HG03025 (cell line): ENCODE measurements around the gene OR5K4.
"Not testable (repeated sequence)": the region's sequence is repeated elsewhere in the genome, so short reads cannot be mapped to it uniquely, and the experiment has no call there.

Experiments used
- ATAC-seq: cut with Tn5 transposase; IDR thresholded peaks from one replicate; pipeline ENCODE4 v1.9.1; 2021; ENCODE audit warnings: mild to moderate bottlenecking, moderate library complexity; ENCODE audit not compliant: unreplicated experiment, low FRiP score

Gene OR5K4

DNA sequence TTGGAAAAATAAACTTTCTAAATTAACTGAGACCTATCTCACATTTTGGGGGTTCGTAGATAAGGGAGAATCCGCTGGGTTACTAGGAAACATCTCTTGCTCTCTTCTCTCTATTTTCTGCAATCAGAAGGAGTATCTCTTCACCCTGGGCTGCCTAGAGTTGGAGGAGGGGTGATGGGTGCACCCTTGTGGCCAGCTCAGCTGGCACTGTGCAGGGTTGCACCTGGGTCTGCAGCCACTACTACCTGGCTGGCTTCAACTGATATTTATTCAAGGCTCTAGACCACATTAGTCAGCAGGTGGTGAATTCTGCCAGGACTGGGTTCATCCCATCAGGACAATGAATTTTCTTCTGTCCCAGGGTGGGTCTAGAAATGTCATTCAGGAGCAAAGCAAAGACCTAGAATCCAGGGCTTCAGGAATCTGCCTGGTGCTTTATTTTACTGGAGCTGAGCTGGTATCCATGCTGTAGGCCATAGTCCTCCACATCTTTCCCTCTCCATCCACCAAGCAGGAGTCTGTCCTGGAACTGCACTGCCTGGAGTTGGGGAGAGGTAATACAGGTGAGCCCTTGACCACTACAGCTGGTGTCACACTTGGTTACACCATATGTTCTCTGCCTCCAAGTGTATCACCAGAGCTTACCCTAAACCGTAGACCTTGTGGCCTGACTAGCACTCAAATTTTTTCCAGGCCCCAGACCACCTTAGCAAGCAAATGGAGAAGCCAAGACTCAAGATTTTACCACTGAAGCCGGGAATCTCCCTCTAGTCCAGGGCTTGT lies 14.0 kb downstream of the OR5K4 start:
- ATAC-seq = no peak

DNA sequence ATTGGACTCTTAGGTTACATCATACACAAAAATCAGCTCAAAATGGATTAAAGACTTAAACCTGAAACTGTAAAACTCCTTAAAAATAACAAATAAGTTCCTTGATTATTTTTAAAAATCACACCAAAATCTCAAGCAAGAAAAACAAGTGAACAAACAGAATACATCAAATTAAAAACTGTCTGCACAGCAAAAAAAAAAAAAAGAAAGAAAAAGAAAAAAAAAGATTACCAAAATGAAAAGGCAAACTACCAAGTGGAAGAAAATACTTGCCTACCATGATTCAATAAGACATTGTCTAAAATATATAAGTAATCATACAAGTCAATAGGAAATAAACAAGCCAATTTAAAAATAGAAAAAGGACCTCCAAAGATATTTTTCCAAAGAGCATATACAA lies 17.5 kb downstream of the OR5K4 start:
- no peak for ATAC-seq

DNA sequence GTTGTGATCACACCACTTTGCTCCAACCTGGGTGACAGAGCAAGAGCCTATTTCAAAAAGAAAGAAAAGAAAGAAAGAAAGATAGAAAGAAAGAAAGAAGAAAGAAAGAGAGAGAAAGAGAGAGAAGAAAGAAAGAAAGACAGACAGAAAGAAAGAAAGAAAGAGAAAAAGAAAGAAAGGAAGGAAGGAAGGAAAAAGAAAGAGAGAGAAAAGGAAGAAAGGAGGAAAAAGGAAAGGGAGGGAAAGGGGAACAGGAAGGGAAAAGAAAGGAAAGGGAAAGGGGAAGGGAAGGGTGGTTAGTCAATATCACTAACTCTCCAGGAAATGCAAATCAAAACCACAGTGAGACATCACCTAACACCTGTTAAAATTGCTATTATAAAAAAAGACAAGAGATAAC lies 18.2 kb downstream of the OR5K4 start:
- ATAC-seq = no peak

DNA sequence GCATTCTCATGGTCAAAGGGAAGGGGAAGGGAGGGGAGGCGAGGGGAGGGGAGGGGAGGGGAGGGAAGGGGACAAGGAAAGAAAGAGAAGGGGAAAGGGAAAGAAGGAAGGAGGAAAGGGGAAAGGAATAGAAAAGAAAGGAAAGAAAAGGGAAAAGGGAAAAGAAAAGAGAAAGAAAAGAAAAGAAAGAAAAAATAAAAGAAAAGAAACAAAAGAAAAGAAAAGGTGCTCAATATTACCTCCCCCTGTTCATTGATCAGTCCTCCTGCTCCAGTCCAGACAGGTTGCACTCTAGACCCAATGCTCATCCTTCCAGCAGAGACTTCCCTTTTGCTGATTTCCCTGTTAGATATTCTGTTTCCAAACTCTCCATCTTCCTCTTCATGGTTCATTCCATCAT lies 18.8 kb downstream of the OR5K4 start:
- no peak for ATAC-seq

DNA sequence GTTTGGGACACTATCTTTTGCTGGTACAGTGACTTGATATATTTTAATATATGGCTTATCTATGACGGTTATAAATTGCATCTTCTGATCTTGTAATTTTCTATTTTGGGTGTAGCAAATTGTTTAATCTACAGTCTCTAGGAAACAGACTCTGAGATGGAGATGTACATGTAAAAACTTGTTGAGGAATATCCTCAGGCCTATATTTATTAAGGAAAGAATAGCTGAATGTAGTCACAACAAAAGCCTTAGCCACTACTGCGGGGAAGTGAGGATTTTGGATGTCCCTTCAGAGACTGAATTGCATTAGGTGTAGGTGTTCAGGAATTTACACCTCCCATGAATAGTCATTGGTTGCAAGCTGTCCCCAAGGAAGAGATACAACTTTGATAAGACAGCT lies 23.0 kb downstream of the OR5K4 start:
- ATAC-seq = no peak

DNA sequence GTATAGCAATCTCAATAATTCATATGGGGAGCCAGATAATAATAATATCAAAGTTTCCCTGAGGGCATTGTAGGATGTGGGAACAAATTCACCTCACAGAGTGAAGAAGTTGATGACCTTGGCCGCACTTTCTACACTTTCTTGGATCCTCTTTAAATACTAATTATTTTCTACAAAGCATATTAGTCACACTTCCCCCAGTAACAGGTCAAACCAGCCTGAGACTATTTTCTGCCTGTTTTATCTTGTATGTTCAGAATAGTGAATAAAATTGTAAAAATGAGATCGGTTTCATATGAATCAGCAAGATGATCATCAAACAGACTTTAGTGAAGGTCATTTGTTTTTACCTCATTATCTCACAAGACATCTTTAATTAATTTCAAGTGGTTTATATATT lies 34.5 kb downstream of the OR5K4 start:
- ATAC-seq = no peak

DNA sequence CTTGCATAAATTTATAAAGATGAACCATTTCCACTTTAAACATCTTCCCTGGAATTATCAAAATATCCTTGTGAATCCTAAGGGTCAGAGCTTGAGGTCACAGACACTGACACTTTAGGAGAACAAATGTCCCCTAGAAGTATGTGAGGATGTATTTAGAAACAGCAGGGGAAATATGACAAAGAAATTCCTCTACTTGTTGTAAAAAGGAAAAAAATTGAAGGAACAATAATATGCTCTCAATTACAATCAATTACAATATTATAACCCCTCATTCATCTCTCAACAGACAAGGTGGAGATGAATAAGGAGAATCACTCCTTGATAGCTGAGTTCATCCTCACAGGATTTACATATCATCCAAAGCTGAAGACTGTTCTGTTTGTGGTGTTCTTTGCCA lies 36.7 kb downstream of the OR5K4 start, which contains the start of gene OR5K3:
Gene OR5K3 (plus strand): TSS at position 301 of the 400 bp plus-strand sequence. CDS start 0 bp downstream, at position 301.
- ATAC-seq = no peak

DNA sequence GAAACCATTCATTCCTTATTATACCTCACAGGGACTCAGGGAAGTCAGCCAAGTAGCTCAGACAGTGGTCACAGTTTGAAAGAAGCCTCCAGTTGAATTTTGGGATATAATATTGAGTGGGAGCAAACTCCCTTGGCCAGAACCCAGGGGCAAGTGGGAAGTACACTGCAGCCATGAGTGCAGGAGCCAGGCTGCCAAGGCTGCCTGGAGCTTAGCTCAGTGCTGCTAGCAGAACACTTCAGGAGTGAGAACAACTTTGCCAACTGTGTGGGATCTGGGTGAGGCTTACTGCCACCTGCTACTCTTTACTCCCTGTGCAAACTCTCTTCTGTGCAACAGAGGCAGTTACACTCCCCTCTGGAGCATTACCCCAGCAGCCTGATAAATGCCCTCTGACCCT lies 41.4 kb downstream of the OR5K4 start:
- no peak for ATAC-seq

DNA sequence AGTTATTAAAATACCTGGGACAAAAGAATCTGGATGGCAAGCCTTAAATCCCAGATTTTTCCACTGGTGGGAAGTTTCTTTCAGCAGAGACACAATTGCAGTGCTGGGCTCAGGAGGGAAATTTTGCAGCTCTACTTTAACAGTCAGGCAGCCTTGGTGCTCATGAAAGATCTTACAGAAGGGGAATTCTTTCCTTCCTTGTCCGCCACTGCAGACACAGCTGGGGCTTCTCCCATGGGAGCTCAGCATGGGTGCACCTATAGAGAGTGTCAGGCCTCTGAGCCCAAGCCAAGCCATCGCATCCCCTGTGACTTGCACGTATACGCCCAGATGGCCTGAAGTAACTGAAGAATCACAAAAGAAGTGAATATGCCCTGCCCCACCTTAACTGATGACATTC lies 42.8 kb downstream of the OR5K4 start:
- not testable (repeated sequence) for ATAC-seq

DNA sequence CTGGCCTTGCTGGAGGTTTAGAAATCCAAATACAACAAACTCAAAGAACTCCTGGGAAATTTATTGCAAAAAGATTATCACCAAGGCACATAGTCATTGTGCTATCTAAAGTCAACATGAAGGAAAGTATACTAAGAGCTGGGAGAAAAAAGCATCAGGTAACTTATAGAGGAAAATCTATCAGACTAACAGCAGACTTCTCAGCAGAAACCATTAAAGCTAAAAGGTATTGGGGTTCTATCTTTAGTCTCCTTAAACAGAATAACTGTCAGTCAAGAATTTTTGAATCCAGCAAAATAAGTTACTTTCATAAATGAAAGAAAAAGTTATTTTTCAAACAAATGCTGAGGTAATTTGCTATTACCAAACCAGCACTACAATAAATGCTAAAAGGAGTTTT lies 44.9 kb downstream of the OR5K4 start:
- no peak for ATAC-seq

DNA sequence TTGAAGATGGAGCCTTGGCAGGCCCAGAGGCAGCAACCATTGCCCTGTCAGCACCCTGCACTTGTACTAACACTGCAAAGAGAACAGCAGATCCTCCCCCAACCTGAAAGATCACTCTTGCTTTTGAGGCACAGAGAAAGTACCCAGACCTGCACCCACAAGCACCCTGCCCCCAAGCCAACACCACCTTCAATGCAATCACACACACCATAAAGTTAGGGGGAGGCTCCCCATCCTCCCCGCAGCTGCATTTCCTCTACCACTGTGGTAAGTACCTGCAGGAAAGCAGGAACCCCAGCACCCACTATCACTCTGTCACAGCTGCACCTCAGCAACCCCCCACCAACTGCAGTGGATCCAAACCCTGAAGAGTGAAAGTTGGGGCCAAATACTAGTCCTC lies 48.9 kb downstream of the OR5K4 start:
- no peak for ATAC-seq

DNA sequence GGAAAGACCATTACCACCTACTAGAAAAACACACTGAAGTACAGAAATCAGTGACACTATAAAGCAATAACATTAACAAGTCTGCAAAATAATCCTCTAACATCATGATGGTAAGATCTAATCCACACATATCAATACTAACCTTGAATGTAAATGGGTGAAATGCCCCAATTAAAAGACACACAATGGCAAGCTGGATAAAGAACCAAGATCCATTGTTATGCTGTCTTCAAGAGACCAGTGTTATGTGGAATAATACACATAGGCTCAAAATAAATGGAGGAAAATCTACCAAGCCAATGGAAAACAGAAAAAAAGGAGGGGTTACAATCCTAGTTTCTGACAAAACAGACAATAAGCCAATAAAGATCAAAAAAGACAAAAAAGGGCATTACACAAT lies 50.4 kb downstream of the OR5K4 start:
- no peak for ATAC-seq
